Stimulated activated CD8-positive, alpha-beta memory T cell treated with anti-CD3 and anti-CD28 coated beads, Interleukin-2, amount 100 ng/mL, for 48 hours (primary cell): ENCODE results near the gene PDIA5.
"Not testable (repeated sequence)": the region's sequence is repeated elsewhere in the genome, so short reads cannot be mapped to it uniquely, and the experiment has no call there.

ENCODE experiments used
- DNase-seq, 2 donors: peaks; one replicate each; pipeline ENCODE4 v3.0.0-alpha.2; 2020; ENCODE audit warnings: low read depth in 2 of 2

PDIA5 gene

DNA sequence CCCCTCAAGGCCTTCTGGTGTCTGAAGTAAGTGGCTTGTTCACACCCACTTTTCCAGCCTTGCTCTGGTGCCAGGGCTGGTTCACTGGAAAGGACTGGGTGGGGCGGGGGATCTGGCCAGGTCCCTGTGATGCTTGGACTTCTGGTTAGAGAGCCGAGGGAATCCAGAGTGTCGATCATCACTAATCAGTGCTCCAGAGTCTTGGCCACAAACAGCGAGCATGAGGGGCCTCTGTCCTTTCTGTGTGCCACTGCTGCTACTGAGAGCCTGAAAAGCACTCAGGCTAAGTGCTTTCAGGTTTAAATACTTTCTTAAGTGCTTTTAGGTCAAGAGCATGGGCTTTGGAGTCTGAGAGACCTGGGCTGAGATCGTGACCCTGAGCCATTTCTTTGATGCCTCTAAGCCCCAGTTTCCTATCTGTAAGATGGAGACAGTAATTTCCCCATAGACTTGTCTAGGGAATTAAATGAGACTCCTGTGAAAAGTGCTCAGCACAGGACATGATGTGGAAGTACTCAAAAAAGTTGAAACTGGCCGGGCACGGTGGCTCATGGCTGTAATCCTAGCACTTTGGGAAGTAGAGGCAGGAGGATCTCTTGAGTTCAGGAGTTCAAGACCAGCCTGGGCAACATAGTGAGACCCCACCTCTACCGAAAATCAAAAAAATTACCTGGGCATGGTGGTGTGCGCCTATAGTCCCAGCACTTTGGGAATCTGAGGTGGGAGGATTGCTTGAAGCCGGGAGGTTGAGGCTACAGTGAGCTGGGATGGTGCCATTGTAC, 81.1 kb downstream of the PDIA5 start:
- DNase-seq: no peak

DNA sequence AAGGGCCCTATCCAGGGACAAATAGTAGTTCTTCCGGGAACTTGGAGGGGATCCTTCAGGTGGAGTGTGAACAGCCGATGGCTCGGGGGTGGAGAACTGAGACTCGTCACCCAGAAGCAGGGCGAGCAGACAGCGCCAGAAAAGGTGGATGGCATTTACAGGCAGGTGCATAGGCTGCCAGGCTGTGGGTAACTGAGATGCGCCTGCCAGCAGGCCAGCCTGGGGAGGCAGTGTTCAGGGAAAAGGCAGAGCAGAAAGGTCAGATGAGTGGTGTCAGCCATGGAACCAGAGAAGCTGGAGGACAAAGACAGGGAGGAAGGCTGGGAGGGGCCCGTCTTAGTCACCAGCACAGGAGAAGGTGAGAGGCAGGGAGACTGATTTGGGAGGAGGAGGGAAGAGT, 81.9 kb downstream of the PDIA5 start:
- DNase-seq: no peak

DNA sequence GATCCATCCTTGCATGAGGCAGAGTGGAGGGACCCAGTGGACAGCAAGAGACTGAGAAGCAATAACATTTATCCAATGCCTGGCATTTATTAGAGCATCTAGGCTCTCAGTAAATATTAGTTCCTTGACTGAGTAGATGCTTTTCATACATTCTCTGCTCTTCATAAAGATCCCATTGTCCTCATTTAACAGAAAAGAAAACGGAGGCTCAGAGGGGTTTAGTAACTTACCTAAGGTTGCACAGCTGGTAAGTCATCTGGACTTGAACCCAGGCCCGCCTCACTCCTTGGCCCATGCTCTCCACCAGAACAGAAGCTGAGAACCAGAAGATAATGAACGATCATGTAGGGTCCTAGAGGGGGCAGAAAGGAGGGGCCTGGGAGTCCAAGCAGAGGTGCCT, 82.7 kb downstream of the PDIA5 start:
- no peak for DNase-seq

DNA sequence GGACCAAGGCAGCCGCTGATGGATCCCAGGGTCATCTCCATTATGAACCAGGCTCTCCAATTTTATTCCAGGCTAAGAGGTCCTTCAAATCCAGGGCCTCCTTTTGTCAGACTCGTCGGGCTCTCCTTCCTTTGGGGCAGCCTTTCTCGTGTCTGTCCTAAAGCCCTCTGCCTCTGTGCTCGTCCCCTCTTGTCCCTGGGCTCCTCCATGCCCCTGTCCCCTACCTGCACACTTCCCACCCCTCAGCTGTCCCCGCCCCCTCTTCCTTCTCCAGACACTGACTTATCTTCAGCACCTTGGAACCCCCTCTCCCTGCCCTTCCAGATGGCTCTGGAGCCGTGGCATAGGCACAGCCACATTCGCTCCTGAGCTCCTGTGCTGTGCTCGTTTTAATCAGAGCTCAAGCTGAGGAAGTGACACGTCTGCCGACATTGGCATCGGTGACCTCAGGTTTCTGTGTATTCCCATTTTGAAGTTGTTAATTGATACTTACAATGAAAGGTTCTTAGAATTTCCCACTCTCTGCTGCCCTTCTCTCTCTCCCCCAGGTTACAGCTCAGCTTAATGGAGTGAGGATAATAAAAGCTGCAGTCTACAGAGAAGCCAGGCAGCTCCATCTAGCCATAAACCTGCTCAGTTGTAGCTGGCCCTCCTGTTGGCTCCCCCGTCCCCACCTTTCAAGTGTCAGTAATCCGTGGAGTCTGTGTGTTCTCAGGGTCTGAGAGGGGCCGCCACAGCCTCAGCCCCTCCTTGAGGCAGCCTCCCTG, 83.8 kb downstream of the PDIA5 start:
- DNase-seq: no peak

DNA sequence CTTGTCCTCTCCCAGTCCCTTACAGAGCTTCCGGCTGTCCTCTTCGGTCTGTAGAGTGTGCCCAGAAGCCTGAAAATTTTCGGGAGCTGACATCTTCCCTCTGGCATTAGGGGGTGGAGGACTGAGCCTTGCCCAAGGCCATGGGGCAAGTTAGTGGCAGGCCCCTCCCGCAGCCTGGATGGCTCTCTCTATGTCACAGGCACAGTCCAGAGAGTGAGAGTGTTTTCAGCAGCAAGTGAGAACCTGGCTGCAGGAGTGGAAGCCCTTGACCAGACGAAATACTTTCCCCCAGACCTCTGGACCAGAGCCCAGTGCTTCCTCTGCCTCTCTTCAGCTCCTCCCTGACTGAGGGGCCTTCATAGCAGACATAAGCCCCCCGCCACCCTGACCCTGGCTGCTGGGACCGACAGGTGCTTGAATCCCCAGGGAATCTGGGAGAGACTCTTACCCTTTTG, 84.5 kb downstream of the PDIA5 start:
- no peak for DNase-seq

DNA sequence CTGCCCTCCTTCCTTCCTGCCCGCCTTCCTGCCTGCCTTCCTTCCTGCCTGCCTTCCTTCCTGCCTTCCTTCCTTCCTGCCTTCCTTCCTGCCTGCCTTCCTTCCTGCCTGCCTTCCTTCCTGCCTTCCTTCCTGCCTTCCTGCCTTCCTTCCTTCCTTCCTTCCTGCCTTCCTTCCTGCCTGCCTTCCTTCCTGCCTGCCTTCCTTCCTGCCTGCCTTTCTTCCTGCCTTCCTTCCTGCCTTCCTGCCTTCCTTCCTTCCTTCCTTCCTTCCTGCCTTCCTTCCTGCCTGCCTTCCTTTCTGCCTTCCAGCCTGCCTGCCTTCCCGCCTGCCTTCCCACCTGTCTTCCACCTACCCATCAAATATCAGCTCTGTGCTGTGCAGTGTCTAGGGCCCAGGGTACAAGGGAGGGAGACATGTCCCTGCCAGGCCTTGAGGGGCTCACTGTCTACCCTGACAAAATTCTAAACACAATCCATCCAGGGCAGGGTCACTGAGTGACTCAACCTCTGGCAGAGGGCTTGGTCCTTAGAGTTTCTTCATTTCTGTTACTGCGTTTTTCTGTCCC, 85.1 kb downstream of the PDIA5 start:
- DNase-seq: not testable (repeated sequence)

DNA sequence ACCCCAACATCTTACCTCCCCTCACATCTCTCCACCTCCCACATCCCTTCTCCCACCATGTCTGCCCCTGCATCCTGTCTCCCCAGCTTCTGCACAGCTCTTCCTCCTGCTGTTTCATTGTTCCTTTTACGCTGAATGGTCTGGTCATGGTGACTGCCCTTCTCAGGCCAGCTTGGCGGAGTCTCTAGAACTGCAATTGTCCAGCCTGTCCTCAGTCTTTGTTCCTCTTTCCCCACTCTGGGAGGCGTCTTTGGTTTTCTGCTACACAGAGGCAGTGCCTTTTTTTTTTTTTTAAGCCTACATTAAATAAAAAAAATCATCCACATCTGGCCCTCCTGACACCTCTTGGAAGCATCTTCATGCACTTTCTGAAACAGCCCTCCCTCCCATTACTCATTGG, 85.9 kb downstream of the PDIA5 start:
- no peak for DNase-seq

DNA sequence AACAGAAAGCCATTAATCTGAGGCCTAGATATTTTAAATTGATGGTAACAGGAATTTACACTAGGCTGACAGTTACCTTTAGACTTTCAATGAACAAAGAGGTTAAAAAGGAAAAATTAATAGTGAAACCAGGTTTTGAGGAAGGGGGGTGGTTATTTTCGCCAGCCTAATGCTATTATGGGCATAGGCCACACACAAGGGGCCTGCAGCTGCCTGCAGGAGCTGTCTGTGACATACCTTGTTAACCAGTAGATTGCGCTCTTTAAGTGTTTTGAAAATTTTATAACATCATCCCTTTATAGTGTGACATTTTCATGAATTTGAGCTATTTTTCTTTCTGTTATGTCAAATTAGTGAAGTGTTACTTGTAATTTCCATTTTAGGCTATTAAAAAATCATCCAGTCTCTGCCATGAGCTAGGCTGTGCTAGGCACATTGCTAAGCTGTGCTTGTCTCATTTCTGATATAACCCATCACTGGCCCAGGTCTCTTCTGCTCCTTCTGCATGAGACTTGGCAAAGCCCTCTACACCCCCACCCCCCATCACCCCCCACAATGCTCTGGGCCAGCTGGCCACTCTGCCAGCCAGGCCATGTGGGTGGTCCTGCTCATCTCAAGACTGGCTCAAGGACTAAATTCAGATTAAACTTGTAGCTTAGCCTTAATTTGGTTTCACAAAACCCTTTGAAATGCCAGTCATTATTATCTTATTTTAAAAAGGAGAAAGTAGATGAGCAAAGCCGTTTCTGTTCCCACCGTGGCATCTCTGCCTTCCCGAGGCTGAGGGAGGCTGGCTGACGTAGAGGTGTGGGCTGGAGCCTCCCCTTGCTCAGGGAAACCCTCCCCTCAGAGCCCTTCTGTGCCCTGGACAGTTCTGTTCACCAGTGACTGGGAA, 86.5 kb downstream of the PDIA5 start:
- no peak for DNase-seq

DNA sequence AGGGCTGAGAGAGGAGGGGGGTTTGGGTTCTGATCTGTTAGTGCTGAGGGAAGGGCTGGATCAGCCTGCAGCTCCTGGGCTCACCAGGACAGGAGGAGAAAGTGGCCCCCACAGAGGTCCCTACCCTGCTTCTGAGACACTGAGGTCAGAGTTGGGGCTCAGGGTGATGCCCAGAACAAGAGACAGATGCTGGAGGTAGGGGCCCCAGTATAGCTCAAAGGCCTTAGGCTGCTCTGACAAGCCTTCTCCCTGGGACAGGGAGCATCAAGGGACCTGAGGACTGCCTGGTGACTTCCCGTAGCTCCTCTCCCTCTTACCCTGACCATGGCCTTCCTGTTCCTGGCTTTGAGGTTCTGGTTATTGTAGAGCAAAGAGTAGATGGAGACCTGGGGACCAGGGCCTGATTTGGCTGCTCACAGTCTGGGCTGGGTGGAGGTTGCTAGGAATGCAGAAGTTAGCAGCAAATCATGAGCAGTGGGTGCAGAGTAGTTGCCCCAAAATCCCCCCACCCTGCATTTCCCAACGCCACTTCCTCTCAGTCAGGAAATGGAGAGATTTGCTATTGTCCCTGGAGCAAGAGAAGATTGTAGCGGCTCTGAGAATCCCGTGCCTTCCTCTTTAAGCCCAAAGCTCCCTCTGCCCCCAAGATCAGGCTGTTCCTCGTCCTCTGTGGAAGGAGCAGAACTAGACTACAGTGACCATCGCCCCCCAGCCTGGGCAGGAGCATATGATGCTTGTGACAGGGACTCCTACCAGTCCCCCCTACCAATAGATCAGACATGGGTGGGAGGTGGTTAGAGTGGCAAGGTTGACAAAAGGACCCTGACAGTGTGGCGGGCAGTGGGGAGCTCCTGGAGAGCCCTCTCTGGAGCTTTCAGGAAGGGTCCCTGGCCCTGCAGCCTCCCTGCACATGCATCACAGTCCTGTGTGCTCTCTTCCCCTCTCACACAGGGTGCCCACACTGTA, 87.5 kb downstream of the PDIA5 start:
- no peak for DNase-seq

DNA sequence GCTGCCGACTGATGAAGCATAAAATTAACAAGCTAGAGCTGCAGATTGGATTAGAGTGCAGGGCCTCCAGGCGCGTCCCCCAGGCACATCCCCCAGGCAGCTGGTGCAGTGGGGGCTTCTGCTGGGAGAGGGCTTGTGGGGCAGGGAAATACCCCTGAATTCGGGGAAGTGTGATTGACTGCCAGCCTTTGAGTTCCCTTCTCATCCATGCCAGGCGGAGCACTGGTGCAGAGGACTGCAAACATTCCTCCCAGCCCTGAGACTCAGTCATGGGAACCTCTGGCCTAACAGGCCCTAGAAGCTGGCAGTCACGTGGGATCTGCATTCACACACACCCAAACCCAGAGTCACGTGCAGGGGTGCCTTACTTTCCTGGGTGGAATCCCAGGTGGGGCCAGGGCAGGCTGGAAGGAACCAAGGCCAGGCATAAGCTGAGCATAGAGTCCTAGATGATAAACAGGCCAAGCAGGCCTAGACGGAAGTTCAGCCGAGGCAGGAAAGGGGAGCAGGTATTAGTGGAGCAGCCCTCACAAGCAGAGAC, 88.7 kb downstream of the PDIA5 start:
- no peak for DNase-seq

DNA sequence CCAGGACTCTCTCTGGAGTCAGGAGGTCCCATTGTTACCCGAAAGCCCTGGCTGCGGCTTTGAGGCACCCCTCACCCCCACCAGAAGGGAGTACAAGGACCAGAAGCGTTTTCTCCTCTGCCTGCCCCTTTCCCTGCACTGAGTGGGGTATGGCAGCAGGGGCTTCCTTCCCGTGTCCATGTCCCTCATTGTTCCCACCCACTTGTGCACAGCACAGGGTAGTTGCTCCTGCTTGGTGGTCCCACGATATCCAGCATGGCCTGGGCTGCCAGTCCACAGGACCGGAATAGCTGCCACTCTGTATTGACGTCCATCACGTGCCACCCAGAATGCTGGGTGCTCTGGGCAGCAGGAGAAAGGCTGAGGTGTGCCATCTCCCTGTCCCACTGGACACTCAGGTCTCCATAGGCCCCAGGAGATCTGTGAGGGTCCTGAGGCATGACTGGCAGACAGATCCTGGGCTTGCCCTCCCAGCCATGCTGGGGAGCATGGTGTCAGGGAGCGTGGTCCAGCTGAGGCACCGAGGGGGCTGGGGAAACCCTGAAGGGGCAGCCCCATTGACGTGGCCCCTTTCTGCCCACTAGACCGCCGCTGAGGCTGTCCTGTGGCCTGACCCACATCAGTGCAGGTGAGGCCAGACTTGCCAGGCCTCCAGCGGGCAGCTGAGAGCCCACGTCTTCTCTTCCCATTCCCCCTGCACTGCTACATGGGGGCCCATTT, 89.6 kb downstream of the PDIA5 start:
- DNase-seq: no peak

DNA sequence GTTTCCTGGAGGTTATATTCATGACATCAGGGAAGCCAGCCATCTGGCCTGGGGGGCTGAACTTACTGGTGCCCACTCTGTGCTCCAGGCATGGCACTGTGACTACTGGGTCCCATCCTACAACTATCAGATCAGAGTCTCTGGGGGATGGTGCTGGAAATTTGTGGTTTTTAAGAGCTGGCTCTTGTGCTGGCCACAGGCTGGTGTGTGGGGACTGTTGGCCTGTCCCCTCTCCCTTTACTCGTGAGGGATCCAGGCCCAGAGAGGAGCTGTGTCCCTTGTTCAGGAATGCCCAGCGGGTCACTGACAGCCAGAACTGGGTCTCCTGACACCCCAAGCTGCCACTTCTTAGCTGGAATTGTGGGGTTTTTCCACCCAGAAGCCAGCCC, 90.4 kb downstream of the PDIA5 start:
- no peak for DNase-seq

DNA sequence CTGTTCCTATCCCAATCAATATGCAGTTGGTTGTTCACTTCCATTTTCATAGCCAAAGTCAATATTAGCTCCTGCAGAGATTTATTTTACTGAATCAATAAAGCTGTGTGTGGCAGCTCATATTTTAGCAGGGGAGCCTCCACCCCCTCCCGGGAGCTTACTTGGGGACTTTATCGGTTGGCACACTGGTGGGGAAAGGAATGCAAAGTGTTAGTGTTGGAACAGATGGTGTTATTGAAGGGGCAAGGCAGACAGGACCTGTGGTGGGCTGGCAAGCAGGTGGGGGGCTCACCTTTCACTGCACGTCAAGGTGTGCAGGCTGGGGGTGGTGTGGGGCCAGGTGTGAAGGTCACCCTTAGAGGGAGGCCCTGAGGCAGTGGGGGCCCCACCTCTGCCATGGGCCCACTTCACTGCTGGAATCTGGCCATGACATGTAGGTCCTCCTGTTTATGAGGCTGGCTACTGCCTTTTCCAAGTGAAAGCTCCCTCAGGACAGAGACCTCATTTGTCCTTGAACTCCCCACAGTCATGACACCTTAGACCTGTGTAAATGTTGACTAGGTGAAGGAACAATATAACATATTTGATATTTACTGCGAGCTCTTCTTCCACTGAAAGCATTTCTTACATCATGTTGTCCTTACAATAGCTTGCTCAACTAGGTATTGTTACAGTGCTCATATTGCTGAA, 90.9 kb downstream of the PDIA5 start:
- no peak for DNase-seq

DNA sequence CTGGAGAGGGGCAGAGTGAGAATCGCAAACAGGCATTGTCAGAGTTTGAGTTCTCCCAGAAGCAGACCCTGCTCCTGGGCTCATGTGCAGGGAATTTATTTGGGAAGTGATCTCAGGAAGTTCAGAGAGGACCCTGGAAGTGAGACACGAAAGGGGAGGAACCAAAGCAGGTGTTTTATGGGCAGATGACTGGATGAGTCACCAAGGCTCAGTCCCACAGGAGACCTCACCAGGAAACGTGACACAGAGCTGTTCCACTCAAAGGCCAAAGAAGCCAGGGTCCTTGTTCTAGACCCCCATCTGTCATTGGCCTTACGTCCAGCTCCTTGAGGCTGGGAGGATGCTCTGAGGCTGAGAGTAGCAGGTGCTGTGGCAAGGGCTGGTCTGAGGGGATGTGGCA, 91.5 kb downstream of the PDIA5 start:
- no peak for DNase-seq

DNA sequence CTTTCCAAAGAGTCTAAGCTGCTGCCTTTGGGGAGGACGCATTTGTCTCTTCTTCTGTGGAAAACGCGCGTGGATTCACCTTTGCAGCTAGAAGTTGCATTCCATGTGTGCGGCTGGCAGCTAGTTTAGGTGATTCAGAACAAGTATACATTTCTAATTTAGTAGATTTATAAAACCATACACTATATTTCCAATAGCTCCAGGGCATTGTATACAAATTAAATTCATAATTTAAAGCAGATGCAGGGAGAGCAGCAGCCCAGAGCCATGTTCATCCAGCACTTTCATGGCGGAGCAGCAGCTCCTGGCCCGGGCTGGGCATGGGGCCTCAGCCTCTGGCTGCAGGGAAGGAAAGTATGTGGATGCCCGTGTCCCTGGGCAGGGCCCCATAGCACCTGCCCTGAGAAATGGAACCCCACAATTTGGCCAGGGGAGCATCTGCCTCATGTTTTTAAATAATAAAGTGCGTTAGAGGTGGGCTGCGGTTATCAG, 92.1 kb downstream of the PDIA5 start:
- DNase-seq: no peak

DNA sequence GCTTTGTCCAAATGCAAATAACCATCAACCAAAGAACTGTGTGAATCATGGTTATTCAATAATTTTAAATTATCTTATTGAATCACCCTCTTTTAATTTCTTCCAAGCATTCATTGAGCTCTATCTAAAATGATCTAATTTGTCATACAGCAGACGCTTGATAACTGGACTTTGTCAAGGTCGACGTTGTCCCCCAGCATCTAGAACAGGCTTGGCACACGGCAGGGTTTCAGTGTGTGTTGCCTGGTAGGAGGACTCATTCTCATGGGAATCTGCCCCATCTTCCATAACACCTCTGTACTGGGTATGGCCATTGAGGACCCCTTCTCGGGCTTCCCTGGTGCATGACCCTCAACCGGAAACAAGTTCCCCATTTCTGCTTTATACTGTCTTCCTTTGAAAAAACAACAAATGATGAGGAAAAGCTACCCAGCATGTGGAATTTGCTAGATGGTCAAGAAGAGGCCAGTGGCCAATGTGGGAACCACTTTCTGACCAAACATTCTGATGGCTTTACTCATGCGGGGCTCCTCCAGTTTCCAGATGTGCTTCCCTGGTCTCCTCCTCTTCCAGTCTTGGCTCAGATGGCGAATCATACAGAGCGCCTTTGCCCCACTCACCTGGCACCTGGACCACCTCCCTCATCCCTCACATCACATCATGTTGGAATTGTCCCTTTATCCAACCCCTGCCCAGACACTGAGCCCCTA, 93.3 kb downstream of the PDIA5 start:
- DNase-seq: no peak

DNA sequence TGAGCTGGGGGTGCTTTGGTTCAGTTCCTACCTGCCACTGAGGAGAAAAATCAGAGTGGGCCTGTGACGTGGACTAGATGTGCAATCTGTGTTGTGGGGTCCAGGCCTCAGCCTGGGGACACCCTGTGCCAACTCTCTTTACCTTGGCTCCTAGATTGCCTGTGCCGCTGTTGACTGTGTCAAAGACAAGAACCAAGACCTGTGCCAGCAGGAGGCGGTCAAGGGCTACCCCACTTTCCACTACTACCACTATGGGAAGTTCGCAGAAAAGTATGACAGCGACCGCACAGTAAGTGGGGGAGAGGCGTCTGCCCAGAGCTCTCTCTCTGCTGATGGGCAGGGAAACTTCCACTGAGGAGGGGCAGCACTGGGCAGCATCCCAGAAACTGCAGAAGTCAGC, 94.3 kb downstream of the PDIA5 start:
- DNase-seq: no peak

DNA sequence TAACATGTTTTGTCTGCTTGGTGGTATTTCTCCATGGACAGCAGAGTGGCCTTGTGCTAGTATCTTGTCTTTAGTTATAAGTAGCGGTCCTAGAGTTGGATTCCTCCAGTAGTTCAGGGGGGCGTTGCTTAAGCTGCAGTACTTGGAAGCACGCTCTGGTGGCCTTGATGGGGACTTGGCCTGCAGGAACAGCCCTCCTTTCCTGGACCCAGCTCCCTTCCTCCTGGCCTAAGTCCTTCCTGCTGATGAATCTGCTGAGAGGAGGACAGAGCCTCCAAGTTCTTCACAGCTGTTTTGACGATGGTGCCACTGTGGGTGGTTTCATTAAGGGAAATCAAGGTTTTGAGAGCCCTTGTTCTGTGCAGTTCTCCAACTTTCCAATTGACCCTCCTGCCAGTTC, 96.3 kb downstream of the PDIA5 start:
- no peak for DNase-seq
